ENCODE results near the gene MICALL1.

MICALL1 gene

DNA sequence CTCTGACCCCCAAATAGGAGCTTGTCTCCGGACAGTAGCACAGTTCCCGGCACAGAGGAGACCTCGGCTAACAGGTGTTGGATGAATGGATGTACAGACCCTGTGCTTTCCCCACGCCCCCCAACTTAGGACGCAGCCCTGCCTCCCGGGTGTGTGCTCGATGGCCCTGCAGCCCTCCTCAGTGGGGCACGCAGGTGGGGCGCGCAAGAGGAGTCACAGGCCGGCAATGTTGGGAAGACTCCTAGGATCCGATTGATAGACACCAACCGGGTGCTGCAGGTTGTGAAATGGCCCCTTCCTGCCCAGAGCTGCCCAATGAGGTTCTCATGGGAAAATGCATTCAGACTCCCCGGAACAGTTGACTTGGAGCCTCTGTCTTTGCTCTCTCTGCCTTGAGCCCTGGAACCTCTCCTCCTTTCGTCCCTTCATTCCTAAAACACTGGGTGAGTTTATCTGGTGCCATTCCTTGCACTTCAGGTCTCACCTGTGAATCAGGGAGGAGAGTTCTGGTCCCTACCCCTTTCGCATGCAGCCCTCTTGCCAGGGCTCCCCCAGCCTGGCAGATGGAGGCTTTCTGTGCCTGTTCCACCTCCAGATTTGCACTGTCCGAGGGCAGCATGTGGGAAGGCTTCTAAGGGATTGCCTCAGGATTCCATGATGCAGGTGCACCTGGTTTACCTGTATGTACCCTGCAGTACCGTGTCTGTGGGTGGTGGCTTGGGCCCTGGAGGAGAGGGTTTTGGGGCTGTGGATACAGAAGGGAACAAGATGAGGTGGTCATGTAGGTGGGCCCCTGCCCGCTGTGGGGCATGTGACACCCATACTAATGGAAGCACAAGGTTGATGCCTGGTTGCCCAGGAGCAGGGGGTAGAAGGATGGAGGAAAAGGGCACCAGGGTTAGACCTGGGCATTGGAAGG lies 1.2 kb downstream of the MICALL1 start:
- Histone ChIP-seq H3K36me3 (ENCODE audit: control insufficient read depth, insufficient read depth, low read length) (no peaks in the 10 kb centered on the region), H3K9me3 (ENCODE audit: control insufficient read depth, low read length) (no peaks in the 10 kb centered on the region), H3K4me3 (ENCODE audit: insufficient read depth, low read depth, low read length) (peak overlapping the region; percentile 63), H3K27me3 (ENCODE audit: control insufficient read depth, insufficient read depth, low read length, poor library complexity, severe bottlenecking) (no peaks in the 10 kb centered on the region), H3K4me1 (ENCODE audit: control insufficient read depth, insufficient read depth, low read length) (peaks cover 20% of the 10 kb centered on the region), H3K27ac (ENCODE audit: insufficient read depth, low read depth, low read length, poor library complexity, severe bottlenecking) (no peak overlapping the region)
- 68 to 73% methylated on average over 19 of the region's 19 CpGs for WGBS, 2 experiments

DNA sequence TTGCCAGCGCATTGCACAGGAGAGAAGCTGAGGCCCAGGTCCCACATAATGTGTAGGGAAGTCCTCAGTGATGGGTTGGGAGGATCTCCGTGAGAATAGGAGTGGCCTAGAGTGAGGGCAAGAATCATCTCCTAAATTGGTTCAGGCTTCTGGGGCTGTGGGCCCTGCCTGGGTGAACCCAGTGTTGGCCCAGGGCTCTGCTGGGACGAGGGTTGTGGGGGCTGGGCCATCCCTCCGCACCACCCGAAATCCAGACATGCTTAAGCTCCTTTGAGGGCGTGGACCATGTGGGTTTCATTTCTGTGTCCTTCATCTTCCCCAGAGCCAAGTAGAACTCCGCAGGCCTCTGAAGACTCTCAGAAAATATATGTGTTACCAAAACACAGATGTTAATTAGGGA lies 3.7 kb downstream of the MICALL1 start:
- Histone ChIP-seq H3K36me3 (ENCODE audit: control insufficient read depth, insufficient read depth, low read length) (no peaks in the 10 kb centered on the region), H3K4me1 (ENCODE audit: control insufficient read depth, insufficient read depth, low read length) (peaks cover 20% of the 10 kb centered on the region), H3K4me3 (ENCODE audit: insufficient read depth, low read depth, low read length) (no peak overlapping the region), H3K9me3 (ENCODE audit: control insufficient read depth, low read length) (no peaks in the 10 kb centered on the region), H3K27me3 (ENCODE audit: control insufficient read depth, insufficient read depth, low read length, poor library complexity, severe bottlenecking) (no peaks in the 10 kb centered on the region), H3K27ac (ENCODE audit: insufficient read depth, low read depth, low read length, poor library complexity, severe bottlenecking) (no peak overlapping the region)
- 91 to 92% methylated on average over 7 of the region's 7 CpGs for WGBS, 2 experiments

DNA sequence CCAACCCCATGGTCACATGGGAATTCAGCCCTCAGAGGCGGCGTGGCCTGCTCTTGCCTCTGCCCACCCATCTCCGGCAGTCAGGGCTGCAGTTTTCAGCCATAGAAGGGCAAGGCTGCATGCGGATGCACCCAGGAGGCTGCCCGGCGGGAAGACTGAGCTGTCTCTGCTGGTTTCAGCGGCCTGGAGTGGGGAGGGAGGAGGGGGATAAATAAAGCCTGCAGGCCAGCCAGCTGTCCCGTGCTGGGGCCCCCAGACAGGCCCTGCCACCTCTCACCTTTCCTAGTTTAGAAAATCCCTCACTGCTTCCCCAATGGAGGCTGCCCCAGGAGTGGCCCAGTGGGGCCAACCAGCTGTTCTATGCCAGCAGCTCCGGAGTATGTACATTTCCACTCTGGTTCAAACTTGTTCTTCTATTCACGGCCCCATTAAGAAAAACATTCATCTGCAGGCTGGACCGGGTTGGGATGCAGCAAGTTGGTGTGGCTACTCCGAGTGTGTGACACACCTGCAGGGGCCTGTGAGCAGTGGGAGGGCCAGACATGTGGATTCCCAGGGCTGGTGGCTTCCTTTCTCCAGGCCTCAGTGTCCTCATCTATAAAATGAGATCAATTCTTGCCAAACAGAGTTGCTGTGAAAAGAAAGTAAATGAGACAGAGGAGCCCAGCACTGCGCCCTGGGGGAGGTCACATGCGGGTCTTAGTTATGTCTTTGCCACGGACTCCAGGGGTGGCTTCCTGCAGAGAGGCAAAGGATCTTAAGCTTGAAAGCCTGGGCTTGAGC lies 5.0 kb downstream of the MICALL1 start:
- peaks cover 20% of the 10 kb centered on the region for H3K4me1 ChIP-seq (ENCODE audit: control insufficient read depth, insufficient read depth, low read length)
- H3K4me3 ChIP-seq (ENCODE audit: insufficient read depth, low read depth, low read length), result no peak overlapping the region
- H3K9me3 ChIP-seq (ENCODE audit: control insufficient read depth, low read length), result no peaks in the 10 kb centered on the region
- H3K27me3 ChIP-seq (ENCODE audit: control insufficient read depth, insufficient read depth, low read length, poor library complexity, severe bottlenecking), result no peaks in the 10 kb centered on the region
- peak overlapping the region; percentile 23 for H3K27ac ChIP-seq (ENCODE audit: insufficient read depth, low read depth, low read length, poor library complexity, severe bottlenecking)
- WGBS, 2 experiments, result 59 to 60% methylated on average over 15 of the region's 15 CpGs
- no peaks in the 10 kb centered on the region for H3K36me3 ChIP-seq (ENCODE audit: control insufficient read depth, insufficient read depth, low read length)

DNA sequence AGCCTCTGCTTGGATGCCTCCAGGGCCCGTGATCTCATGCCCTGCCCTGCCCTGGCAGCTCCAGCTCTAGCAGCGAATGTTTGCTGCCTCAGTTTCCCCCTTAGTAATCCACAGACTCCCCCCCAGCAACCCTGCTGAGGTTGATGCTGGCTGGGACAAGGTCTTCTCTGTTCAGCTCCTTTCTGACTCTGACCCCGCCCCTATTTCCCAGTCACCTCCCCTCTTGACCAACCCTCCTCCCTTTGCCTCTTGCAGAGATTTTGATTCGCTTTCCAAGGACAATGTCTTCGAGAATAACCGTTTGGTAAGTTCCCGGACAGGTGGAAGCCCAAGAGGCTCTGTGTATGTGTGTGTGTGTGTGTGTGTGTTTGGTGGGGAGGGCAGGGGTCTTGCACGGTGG lies 5.6 kb downstream of the MICALL1 start:
- Histone ChIP-seq H3K9me3 (ENCODE audit: control insufficient read depth, low read length) (no peaks in the 10 kb centered on the region), H3K4me3 (ENCODE audit: insufficient read depth, low read depth, low read length) (no peak overlapping the region), H3K27ac (ENCODE audit: insufficient read depth, low read depth, low read length, poor library complexity, severe bottlenecking) (no peak overlapping the region), H3K27me3 (ENCODE audit: control insufficient read depth, insufficient read depth, low read length, poor library complexity, severe bottlenecking) (no peaks in the 10 kb centered on the region), H3K4me1 (ENCODE audit: control insufficient read depth, insufficient read depth, low read length) (peaks cover 20% of the 10 kb centered on the region), H3K36me3 (ENCODE audit: control insufficient read depth, insufficient read depth, low read length) (no peaks in the 10 kb centered on the region)
- 88 to 89% methylated on average over 8 of the region's 8 CpGs for WGBS, 2 experiments

- no peaks in the 10 kb centered on the region for H3K9me3 ChIP-seq (ENCODE audit: control insufficient read depth, low read length)
- H3K27me3 ChIP-seq (ENCODE audit: control insufficient read depth, insufficient read depth, low read length, poor library complexity, severe bottlenecking), result no peaks in the 10 kb centered on the region
- WGBS, 2 experiments, result 86 to 89% methylated on average over 8 of the region's 8 CpGs
- H3K36me3 ChIP-seq (ENCODE audit: control insufficient read depth, insufficient read depth, low read length), result no peaks in the 10 kb centered on the region
- H3K4me1 ChIP-seq (ENCODE audit: control insufficient read depth, insufficient read depth, low read length), result peaks cover 19% of the 10 kb centered on the region
- H3K4me3 ChIP-seq (ENCODE audit: insufficient read depth, low read depth, low read length), result no peak overlapping the region
- H3K27ac ChIP-seq (ENCODE audit: insufficient read depth, low read depth, low read length, poor library complexity, severe bottlenecking), result no peak overlapping the region
These were observed 6.1 kb downstream of the MICALL1 start for GRCh38 chr22:37912171-37912570.

DNA sequence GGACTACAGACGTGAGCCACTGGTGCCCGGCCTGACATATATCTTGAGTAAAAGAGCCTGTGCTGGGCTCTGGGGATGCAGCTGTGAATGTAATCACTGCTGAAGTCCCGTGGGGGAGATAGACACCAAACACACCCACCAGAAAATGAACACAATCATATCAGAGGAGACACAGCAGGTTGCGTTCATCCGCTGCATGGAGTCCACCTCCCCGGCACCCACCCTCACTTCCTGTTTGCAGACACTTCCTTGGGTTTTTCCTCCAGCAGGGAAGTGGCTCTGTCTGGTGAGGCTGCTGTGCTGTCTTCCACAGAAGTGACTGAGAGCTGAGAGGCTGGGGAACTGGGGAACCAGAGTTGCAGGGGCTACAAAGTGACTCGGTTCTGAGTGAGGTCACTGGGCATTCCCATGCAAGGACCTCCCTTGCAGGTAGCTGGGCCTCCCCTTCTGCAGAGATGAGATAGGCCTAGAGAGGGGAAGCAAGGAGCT lies 7.2 kb downstream of the MICALL1 start:
- peaks cover 11% of the 10 kb centered on the region for H3K4me1 ChIP-seq (ENCODE audit: control insufficient read depth, insufficient read depth, low read length)
- no peaks in the 10 kb centered on the region for H3K27me3 ChIP-seq (ENCODE audit: control insufficient read depth, insufficient read depth, low read length, poor library complexity, severe bottlenecking)
- H3K4me3 ChIP-seq (ENCODE audit: insufficient read depth, low read depth, low read length), result no peak overlapping the region
- no peaks in the 10 kb centered on the region for H3K9me3 ChIP-seq (ENCODE audit: control insufficient read depth, low read length)
- H3K27ac ChIP-seq (ENCODE audit: insufficient read depth, low read depth, low read length, poor library complexity, severe bottlenecking), result no peak overlapping the region
- H3K36me3 ChIP-seq (ENCODE audit: control insufficient read depth, insufficient read depth, low read length), result no peaks in the 10 kb centered on the region
- WGBS, 2 experiments, result 91 to 93% methylated on average over 7 of the region's 7 CpGs

- 96 to 97% methylated on average over 5 of the region's 5 CpGs for WGBS, 2 experiments
- peaks cover 8% of the 10 kb centered on the region for H3K36me3 ChIP-seq (ENCODE audit: control insufficient read depth, insufficient read depth, low read length)
- H3K9me3 ChIP-seq (ENCODE audit: control insufficient read depth, low read length), result no peaks in the 10 kb centered on the region
These were observed 10.2 kb downstream of the MICALL1 start for GRCh38 chr22:37916311-37916710.

GRCh38 chr22:37917874-37918548 lies 11.9 kb downstream of the MICALL1 start:
- 87 to 93% methylated on average over 4 of the region's 4 CpGs for WGBS, 2 experiments

More at GRCh38 chr22:37916311-37916710, 10.2 kb downstream of the MICALL1 start:
- H3K4me1 ChIP-seq (ENCODE audit: control insufficient read depth, insufficient read depth, low read length), result no peaks in the 10 kb centered on the region
- H3K27ac ChIP-seq (ENCODE audit: insufficient read depth, low read depth, low read length, poor library complexity, severe bottlenecking), result no peak overlapping the region
- no peaks in the 10 kb centered on the region for H3K27me3 ChIP-seq (ENCODE audit: control insufficient read depth, insufficient read depth, low read length, poor library complexity, severe bottlenecking)
- no peak overlapping the region for H3K4me3 ChIP-seq (ENCODE audit: insufficient read depth, low read depth, low read length)

DNA sequence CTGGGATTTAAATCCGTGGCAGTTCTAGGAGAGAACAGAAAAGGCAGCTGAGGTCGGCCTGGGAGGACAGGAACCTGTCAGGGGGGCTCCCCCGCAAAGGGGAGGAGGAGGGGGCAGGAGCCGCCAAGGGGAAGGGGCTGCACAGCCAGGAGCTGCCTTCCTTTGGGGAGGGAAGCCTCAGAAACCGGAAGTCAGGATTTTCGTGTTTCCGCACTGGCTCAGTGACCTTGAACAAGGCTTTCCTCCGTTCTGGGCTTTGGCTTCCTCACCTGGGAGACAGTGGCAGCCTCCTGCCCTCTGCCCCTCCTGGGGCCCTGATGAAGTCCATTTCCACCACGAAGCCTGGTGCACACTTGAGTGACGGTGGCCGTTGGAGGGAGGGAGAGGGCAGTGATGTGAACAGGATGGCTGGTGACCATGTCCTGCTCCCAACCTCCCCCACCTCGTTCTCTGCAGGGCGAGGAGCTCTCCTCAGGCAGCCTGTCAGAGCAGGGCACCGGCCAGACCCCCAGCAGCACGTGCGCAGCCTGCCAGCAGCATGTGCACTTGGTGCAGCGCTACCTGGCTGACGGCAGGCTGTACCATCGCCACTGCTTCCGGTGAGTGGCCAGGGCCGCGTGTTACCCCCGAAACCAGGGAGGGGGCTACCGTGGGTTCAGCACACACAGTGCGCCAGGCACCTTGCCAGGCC lies 12.6 kb downstream of the MICALL1 start:
- 93 to 94% methylated on average over 25 of the region's 25 CpGs for WGBS, 2 experiments

More at GRCh38 chr22:37917874-37918548, 11.9 kb downstream of the MICALL1 start:
- H3K27me3 ChIP-seq (ENCODE audit: control insufficient read depth, insufficient read depth, low read length, poor library complexity, severe bottlenecking), result no peaks in the 10 kb centered on the region
- peaks cover 8% of the 10 kb centered on the region for H3K36me3 ChIP-seq (ENCODE audit: control insufficient read depth, insufficient read depth, low read length)
- no peak overlapping the region for H3K4me3 ChIP-seq (ENCODE audit: insufficient read depth, low read depth, low read length)
- no peaks in the 10 kb centered on the region for H3K9me3 ChIP-seq (ENCODE audit: control insufficient read depth, low read length)
- no peak overlapping the region for H3K27ac ChIP-seq (ENCODE audit: insufficient read depth, low read depth, low read length, poor library complexity, severe bottlenecking)
- H3K4me1 ChIP-seq (ENCODE audit: control insufficient read depth, insufficient read depth, low read length), result no peaks in the 10 kb centered on the region

More for the DNA sequence above, 12.6 kb downstream of the MICALL1 start:
- Histone ChIP-seq H3K27ac (ENCODE audit: insufficient read depth, low read depth, low read length, poor library complexity, severe bottlenecking) (no peak overlapping the region), H3K4me1 (ENCODE audit: control insufficient read depth, insufficient read depth, low read length) (no peaks in the 10 kb centered on the region), H3K36me3 (ENCODE audit: control insufficient read depth, insufficient read depth, low read length) (peaks cover 8% of the 10 kb centered on the region), H3K9me3 (ENCODE audit: control insufficient read depth, low read length) (no peaks in the 10 kb centered on the region), H3K27me3 (ENCODE audit: control insufficient read depth, insufficient read depth, low read length, poor library complexity, severe bottlenecking) (no peaks in the 10 kb centered on the region), H3K4me3 (ENCODE audit: insufficient read depth, low read depth, low read length) (no peak overlapping the region)
